Activated T-cell treated with anti-CD3 and anti-CD28 coated beads, Interleukin-2, amount 50 U/mL, for 48 hours (primary cell): ENCODE results near the gene IGSF23.
A peak's percentile ranks its signal among the peaks of the same experiment; 100 is the strongest.

Experiments
- DNase-seq, 2 experiments: peaks; one replicate each; pipeline ENCODE4 v3.0.0-alpha.2; 2020

IGSF23 gene

GRCh38 chr19:44613295-44614178 is at the start of gene IGSF23:
IGSF23 (plus strand) TSS chr19:44613563; CDS start chr19:44613646, 83 bp downstream.
- no peak for DNase-seq

- no peak for DNase-seq
Measured at GRCh38 chr19:44566984-44567383, 46.4 kb upstream of the IGSF23 start.

GRCh38 chr19:44567745-44568144 is 45.6 kb upstream of the IGSF23 start:
- DNase-seq, result no peak

GRCh38 chr19:44570603-44570983 is 42.8 kb upstream of the IGSF23 start:
- no peak for DNase-seq

- peak; percentile 48 to 52 for DNase-seq
Measured at GRCh38 chr19:44570984-44571684, 42.2 kb upstream of the IGSF23 start.

- no peak for DNase-seq
Measured at GRCh38 chr19:44571830-44572580, 41.4 kb upstream of the IGSF23 start.

GRCh38 chr19:44572581-44572900 is 40.8 kb upstream of the IGSF23 start:
- DNase-seq, result no peak

GRCh38 chr19:44573183-44573582 is 40.2 kb upstream of the IGSF23 start:
- no peak for DNase-seq

GRCh38 chr19:44573627-44574026 is 39.7 kb upstream of the IGSF23 start:
- DNase-seq, result no peak

GRCh38 chr19:44574186-44574950 is 39.0 kb upstream of the IGSF23 start:
- no peak for DNase-seq

GRCh38 chr19:44575116-44575700 is 38.2 kb upstream of the IGSF23 start:
- DNase-seq, result no peak

GRCh38 chr19:44576843-44577565 is 36.4 kb upstream of the IGSF23 start:
- DNase-seq, result peak in 1 of 2 experiments; percentile 29

GRCh38 chr19:44577566-44577874 is 35.8 kb upstream of the IGSF23 start:
- no peak for DNase-seq

GRCh38 chr19:44579663-44580365 is 33.5 kb upstream of the IGSF23 start:
- DNase-seq, result no peak

- DNase-seq, result no peak
Measured at GRCh38 chr19:44580366-44580895, 32.9 kb upstream of the IGSF23 start.

- DNase-seq, result no peak
Measured at GRCh38 chr19:44581288-44581687, 32.1 kb upstream of the IGSF23 start.

GRCh38 chr19:44582581-44583265 is 30.6 kb upstream of the IGSF23 start:
- peak; percentile 44 to 47 for DNase-seq

GRCh38 chr19:44585371-44586133 is 27.8 kb upstream of the IGSF23 start:
- DNase-seq, result no peak
